Transverse colon (tissue), 4 donors: ENCODE data around the gene GORAB. TPM values are rescaled to one million over a fixed set of nuclear protein-coding genes. Genes with fewer than 3 reads are reported as not detected.

Source experiments
- DNase-seq: peaks from one replicate; pipeline ENCODE4 v3.0.0-alpha.2; 2019
- H3K27ac ChIP-seq, 4 donors: fragments of 200-600 bp; sonication (generic); 2 replicates each; pipeline ENCODE4 v1.5.1; 2016 to 2018; ENCODE audit warnings: inconsistent platforms in 4 of 4
- H3K27me3 ChIP-seq: fragments of 200-600 bp; sonication (generic); 2 replicates; pipeline ENCODE4 v1.5.1; 2017; ENCODE audit warnings: inconsistent platforms
- H3K36me3 ChIP-seq, 4 donors: fragments of 200-600 bp; sonication (generic); 2 replicates each; pipeline ENCODE4 v1.5.1; 2017 to 2019; ENCODE audit warnings: inconsistent platforms in 4 of 4
- H3K4me1 ChIP-seq, 4 donors: fragments of 200-600 bp; sonication (generic); 2 replicates each; pipeline ENCODE4 v1.5.1; 2017 to 2020; ENCODE audit warnings: inconsistent platforms in 4 of 4
- H3K4me3 ChIP-seq, 4 donors: fragments of 200-600 bp; sonication (generic); 1 replicate in 1 of 4; 2 replicates in 3 of 4; pipeline versions ENCODE4 v1.5.1 to v1.6.1; 2017 to 2019; ENCODE audit warnings: inconsistent platforms in 4 of 4
- H3K9me3 ChIP-seq, 2 donors: fragments of 200-600 bp; sonication (generic); 2 replicates each; pipeline ENCODE4 v1.5.1; 2017 to 2019; ENCODE audit warnings: inconsistent platforms in 2 of 2
- EP300 ChIP-seq: sonication (generic); formaldehyde crosslinking; IDR thresholded peaks from one replicate; pipeline ENCODE4 v1.6.1; 2017; ENCODE audit warnings: antibody characterized with exemption, low read depth
- POLR2A ChIP-seq: fragments of 450-650 bp; IDR thresholded peaks from one replicate; pipeline ENCODE4 v1.6.1; 2016; ENCODE audit warnings: antibody characterized with exemption, mild to moderate bottlenecking, moderate library complexity
- POLR2AphosphoS5 ChIP-seq, 3 donors: sonication (generic); formaldehyde crosslinking; IDR thresholded peaks; one replicate each; pipeline ENCODE4 v1.6.1; 2016; ENCODE audit warnings: antibody characterized with exemption in 3 of 3
- WGBS, 2 donors: methylation state at CpG; one replicate each; pipeline ENCODE4 v1.1.5; 2018; ENCODE audit warnings: low coverage in 1 of 2; 5-methylcytosine and 5-hydroxymethylcytosine counted together
- in situ Hi-C, 4 donors: fragments of 200-750 bp; cut with MboI; loops; one replicate each; pipeline versions ENCODE4 v1.15.0 to v1.15.1; 2017; ENCODE audit warnings: low sequenced_read_pairs in 3 of 4, low pct_ligation_motif_present in 1 of 4, low pct_unique_long_range_greater_than_20kb in 1 of 4
- intact Hi-C: fragments of 100-400 bp; cut with DNase I; formaldehyde crosslinking; loops from one replicate; pipeline ENCODE4 v1.15.1; 2023; ENCODE audit warnings: low total_unique reads
- total RNA-seq, 4 donors: library from RNA; depleted of rRNA; stranded (reverse); fragments of >200 nt; gene quantifications; one replicate each; pipeline ENCODE4 v1.1.0, GENCODE V29; 2016
- TF ChIP-seq, protein P1 (sequence below), 5 experiments: fragments of 200-600 bp in 3 of 5; fragments of 450-650 bp in 2 of 5; sonication (generic) in 3 of 5; IDR thresholded peaks; 1 replicate in 2 of 5; 2 replicates in 3 of 5; pipeline ENCODE4 v1.5.1; 2016 to 2017; ENCODE audit warnings: antibody characterized with exemption in 5 of 5, inconsistent platforms in 3 of 5, mild to moderate bottlenecking in 2 of 5, moderate library complexity in 1 of 5

GORAB gene
- total RNA-seq, 4 donors from 2014 or later = 8.2 to 83.0 (median 29.9) TPM

DNA sequence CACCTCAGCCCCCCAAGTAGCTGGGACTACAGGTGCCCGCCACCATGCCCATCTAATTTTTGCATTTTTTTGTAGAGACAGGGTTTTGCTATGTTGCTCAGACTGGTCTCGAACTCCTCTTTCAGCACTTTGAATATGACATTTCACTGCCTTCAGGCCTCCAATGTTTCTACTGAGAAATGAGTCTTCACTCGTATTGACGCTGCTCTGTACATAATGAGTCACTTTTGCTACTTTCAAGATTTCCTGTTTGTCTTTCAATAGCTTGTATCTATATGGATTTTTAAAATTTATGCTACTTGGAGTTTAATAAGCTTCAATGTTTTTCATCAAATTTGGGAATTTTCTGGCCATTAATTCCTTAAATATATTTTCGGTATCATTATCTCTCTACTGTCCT is 64.7 kb downstream of the GORAB start:
- no peak overlapping the region for H3K4me3 ChIP-seq
- TF ChIP-seq POLR2AphosphoS5 (IDR thresholded peaks at IDR 0.05) (no peak), POLR2A (no peak), EP300 (no peak)
- TF ChIP-seq, protein P1, sequence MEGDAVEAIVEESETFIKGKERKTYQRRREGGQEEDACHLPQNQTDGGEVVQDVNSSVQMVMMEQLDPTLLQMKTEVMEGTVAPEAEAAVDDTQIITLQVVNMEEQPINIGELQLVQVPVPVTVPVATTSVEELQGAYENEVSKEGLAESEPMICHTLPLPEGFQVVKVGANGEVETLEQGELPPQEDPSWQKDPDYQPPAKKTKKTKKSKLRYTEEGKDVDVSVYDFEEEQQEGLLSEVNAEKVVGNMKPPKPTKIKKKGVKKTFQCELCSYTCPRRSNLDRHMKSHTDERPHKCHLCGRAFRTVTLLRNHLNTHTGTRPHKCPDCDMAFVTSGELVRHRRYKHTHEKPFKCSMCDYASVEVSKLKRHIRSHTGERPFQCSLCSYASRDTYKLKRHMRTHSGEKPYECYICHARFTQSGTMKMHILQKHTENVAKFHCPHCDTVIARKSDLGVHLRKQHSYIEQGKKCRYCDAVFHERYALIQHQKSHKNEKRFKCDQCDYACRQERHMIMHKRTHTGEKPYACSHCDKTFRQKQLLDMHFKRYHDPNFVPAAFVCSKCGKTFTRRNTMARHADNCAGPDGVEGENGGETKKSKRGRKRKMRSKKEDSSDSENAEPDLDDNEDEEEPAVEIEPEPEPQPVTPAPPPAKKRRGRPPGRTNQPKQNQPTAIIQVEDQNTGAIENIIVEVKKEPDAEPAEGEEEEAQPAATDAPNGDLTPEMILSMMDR (IDR thresholded peaks at IDR 0.05) = no peak
- no peaks in the 10 kb centered on the region for H3K4me1 ChIP-seq
- peaks cover 3% of the 10 kb centered on the region for H3K27me3 ChIP-seq
- intact Hi-C loops (no loop called here), in situ Hi-C loops (no loop called here)
- DNase-seq = no peak
- no peak overlapping the region for H3K27ac ChIP-seq
- H3K9me3 ChIP-seq = peaks cover 6 to 8% of the 10 kb centered on the region in 2 donors
- no peaks in the 10 kb centered on the region for H3K36me3 ChIP-seq
- WGBS, 2 donors = 71 to 89% methylated on average over 4 to 5 of the region's 5 CpGs

DNA sequence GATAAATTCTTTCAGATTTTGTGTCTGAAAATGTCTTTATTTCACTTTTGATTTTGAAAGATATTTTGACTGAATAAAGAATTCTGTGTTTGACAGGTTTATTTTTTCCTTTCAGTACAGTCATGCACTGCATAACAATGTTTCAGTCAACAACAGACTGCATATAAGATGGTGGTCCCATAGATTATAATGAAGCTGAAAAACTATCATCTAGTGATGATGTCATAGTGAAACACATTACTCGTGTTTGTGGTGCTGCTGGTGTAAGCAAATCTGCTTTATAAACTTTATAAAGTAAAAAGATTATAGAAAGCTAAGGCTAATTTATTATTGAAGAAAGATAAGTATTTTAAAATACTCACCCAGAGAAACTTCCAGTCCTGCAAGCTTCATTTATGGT is 66.7 kb downstream of the GORAB start:
- H3K27ac ChIP-seq = no peak overlapping the region
- no peaks in the 10 kb centered on the region for H3K4me1 ChIP-seq
- DNase-seq = no peak
- WGBS, 2 donors = 70 to 77% methylated on average over 1 of the region's 1 CpG
- H3K4me3 ChIP-seq = no peak overlapping the region
- in situ Hi-C loops (no loop called here), intact Hi-C loops (no loop called here)
- peaks cover 6 to 8% of the 10 kb centered on the region in 2 donors for H3K9me3 ChIP-seq
- H3K36me3 ChIP-seq = no peaks in the 10 kb centered on the region
- H3K27me3 ChIP-seq = no peaks in the 10 kb centered on the region
- TF ChIP-seq, protein P1 (IDR thresholded peaks at IDR 0.05) = no peak
- TF ChIP-seq POLR2A (no peak), EP300 (no peak), POLR2AphosphoS5 (IDR thresholded peaks at IDR 0.05) (no peak)

DNA sequence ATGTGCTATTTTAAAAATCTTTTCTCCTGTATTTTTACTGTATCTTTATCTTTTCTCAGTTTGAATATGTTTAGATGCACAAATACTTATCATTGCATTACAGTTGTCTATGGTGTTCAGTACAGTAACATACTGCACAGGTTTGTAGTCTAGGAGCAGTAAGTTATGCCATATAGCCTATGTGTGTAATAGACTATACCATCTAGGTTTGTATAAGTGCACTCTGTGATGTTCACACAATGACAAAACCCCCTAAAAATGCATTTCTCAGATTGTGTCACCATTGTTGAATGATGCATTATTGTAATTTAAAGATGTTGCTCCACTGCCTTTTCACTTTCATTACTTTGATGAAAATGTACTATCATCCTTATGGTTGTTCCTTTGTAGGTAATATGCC is 67.1 kb downstream of the GORAB start:
- Histone ChIP-seq H3K27ac (no peak overlapping the region), H3K4me1 (no peaks in the 10 kb centered on the region), H3K9me3 (peaks cover 6 to 8% of the 10 kb centered on the region in 2 donors), H3K36me3 (no peaks in the 10 kb centered on the region), H3K4me3 (no peak overlapping the region), H3K27me3 (no peaks in the 10 kb centered on the region)
- intact Hi-C loops (no loop called here), in situ Hi-C loops (no loop called here)
- DNase-seq = no peak
- TF ChIP-seq EP300 = no peak
- TF ChIP-seq POLR2A = no peak
- TF ChIP-seq, protein P1 (IDR thresholded peaks at IDR 0.05) = no peak
- no peak for TF ChIP-seq POLR2AphosphoS5 (IDR thresholded peaks at IDR 0.05)

DNA sequence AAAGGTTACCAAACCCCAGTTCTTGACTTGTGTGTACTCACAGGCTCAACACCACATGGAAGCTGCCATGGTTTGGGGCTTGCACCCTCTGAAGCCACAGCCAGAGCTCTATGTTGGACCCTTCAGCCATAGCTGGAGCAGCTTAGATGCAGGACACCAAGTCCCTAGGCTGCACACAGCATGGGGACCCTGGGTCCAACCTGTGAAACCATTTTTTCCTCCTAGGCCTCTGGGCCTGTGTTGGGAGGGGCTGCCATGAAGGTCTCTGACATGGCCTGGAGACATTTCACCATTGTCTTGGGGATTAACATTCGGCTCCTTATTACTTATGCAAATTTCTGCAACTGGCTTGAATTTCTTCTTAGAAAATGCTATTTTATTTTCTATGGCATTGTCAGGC is 69.9 kb downstream of the GORAB start:
- Histone ChIP-seq H3K27me3 (no peaks in the 10 kb centered on the region), H3K9me3 (peaks cover 0 to under 1% of the 10 kb centered on the region in 2 donors), H3K4me3 (no peak overlapping the region), H3K36me3 (no peaks in the 10 kb centered on the region), H3K4me1 (no peaks in the 10 kb centered on the region), H3K27ac (no peak overlapping the region)
- intact Hi-C loops = no loop called here
- DNase-seq = no peak
- TF ChIP-seq, protein P1 (IDR thresholded peaks at IDR 0.05) = no peak
- 57 to 79% methylated on average over 1 of the region's 1 CpG for WGBS, 2 donors
- in situ Hi-C loops = no loop called here

Other genes with a start within 250 kb of the GORAB start
- 1 to 10 TPM in 3 of 4 donors, under 1 TPM in 1; 0.75 to 9.2 (median 2.7) TPM for gene PRRX1, start 132.0 kb downstream of the GORAB start, total RNA-seq